Stimulated activated CD8-positive, alpha-beta memory T cell treated with anti-CD3 and anti-CD28 coated beads, Interleukin-2, amount 100 ng/mL, for 1 hour (primary cell): Measurements from ENCODE around the gene VASP.
A peak's percentile ranks its signal among the peaks of the same experiment; 100 is the strongest.

Source experiments
- DNase-seq, 2 donors: peaks; one replicate each; pipeline ENCODE4 v3.0.0-alpha.2; 2020; ENCODE audit warnings: low read depth in 2 of 2

VASP gene

DNA sequence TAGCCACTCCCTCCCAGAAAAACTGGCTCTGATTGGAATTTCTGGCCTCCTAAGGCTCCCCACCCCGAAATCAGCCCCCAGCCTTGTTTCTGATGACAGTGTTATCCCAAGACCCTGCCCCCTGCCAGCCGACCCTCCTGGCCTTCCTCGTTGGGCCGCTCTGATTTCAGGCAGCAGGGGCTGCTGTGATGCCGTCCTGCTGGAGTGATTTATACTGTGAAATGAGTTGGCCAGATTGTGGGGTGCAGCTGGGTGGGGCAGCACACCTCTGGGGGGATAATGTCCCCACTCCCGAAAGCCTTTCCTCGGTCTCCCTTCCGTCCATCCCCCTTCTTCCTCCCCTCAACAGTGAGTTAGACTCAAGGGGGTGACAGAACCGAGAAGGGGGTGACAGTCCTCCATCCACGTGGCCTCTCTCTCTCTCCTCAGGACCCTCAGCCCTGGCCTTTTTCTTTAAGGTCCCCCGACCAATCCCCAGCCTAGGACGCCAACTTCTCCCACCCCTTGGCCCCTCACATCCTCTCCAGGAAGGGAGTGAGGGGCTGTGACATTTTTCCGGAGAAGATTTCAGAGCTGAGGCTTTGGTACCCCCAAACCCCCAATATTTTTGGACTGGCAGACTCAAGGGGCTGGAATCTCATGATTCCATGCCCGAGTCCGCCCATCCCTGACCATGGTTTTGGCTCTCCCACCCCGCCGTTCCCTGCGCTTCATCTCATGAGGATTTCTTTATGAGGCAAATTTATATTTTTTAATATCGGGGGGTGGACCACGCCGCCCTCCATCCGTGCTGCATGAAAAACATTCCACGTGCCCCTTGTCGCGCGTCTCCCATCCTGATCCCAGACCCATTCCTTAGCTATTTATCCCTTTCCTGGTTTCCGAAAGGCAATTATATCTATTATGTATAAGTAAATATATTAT, 33.3 kb upstream of the VASP start:
- no peak for DNase-seq

DNA sequence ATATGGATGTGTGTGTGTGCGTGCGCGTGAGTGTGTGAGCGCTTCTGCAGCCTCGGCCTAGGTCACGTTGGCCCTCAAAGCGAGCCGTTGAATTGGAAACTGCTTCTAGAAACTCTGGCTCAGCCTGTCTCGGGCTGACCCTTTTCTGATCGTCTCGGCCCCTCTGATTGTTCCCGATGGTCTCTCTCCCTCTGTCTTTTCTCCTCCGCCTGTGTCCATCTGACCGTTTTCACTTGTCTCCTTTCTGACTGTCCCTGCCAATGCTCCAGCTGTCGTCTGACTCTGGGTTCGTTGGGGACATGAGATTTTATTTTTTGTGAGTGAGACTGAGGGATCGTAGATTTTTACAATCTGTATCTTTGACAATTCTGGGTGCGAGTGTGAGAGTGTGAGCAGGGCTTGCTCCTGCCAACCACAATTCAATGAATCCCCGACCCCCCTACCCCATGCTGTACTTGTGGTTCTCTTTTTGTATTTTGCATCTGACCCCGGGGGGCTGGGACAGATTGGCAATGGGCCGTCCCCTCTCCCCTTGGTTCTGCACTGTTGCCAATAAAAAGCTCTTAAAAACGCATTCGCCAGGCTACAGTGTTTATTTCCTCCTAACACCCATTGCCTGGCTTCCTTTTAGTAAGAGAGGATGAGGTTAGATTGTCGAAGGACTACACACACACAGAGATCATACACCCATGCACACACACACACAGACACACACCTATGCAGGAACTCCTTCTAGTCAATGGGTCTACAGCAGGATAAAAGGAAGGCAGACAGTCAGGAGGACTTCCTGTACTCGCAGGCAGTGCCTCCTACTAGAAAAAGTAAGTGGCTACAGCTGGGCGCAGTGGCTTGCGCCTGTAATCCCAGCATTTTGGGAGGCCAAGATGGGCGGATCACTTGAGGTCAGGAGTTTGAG, 32.4 kb upstream of the VASP start:
- DNase-seq: peak in 1 of 2 donors; percentile 31

DNA sequence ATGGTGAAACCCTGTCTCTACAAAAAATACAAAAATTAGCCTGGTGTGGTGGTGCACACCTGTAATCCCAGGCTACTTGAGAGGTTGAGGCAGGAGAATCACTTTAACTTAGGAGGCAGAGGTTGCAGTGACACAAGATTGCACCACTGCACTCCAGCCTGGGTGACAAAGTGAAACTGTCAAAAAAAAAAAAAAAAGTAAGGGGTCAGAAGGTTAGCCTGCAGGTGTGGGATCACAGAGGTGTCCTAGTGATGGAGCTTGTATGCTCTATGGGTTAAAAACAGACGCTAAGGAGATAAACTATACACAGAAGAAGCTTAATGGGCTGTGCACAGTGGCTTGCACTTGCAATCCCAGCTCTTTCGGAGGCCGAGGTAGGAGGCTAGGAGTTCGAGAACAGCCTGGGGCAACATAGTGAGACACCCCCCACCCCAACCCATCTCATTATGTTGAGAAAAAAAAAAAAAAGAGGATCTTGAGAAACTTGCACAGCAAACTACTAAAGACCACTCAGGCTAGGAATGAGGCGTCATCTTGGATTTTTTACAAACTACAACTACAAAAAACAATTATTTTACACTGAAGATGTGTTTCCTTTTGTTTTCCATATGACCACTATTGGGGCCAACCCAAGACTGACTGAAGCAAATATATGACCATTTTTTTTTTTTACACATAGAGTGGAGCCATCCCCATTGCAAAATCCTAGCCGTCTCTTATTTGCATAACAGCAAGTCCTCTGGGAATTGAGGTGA, 31.6 kb upstream of the VASP start:
- no peak for DNase-seq

DNA sequence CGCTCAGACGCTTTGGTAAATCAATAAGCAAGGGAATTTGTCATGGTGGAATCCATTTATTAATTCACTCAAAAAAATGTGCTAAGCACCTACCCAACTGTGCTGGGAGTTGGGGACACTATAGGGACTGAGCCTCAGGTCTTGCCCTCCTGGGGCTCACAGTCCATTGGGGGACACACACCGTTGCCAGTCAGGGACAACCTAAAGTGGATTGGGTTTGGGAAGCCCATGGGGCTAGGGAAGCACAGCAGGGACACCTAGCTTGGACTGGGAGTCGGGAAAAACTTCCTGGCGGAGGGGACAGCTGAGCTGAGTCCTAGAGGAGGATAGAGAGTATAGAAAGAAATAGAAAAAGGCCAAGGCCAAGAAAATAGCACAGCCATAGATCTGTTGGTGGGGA, 31.0 kb upstream of the VASP start:
- no peak for DNase-seq

DNA sequence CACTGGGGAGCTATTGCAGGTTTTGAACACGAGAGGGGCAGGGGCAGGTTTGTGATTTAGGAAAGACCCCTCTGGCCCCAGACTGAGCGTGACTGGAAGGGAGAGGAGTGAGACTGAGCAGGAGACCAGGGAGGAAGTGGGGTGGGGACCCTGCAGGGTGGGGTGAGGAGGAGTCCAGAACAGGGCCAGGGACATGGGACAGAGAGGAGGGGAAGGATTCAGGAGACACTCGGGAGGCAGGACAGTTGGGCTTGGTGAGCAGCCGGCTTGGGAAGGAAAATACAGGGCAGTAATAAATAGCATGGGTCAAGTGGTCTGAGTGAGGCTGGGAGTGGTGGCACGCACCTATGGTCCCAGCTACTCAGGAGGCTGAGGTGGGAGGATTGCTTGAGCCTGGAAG, 30.1 kb upstream of the VASP start:
- DNase-seq: no peak

DNA sequence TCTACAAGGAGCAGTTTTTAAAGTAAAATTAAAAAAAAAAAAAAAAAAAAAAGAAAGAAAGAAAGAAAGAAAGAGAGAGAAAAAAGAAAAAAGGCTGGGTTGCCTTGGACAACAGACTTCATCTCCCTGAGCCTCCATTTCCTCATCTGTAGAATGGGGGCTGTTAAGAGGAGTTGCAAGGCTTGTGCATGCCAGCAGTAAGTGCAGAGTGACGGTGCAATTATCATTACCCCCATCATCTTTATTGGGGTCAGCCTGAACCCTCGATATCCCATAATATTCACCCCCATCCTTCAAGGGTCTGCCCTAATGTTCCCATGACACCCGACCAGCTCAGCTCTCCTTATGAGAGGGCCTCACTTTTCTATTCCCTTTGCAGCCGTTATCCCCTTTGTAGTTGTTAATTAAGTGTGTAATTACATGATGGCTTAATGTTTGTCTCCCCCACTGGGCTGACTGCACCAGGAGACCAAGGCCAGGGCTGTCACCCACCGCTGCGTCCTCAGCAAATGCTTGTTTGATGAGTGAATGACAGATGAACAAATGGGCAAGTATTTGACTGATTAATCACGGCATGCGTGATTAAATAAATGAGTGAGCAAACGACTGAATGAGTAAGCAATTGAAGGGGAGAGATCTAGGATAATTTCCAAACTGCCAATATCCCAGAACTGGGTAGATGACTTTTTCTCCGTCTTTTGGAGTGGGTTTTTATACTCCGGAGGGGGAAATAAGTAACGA, 29.4 kb upstream of the VASP start:
- no peak for DNase-seq

DNA sequence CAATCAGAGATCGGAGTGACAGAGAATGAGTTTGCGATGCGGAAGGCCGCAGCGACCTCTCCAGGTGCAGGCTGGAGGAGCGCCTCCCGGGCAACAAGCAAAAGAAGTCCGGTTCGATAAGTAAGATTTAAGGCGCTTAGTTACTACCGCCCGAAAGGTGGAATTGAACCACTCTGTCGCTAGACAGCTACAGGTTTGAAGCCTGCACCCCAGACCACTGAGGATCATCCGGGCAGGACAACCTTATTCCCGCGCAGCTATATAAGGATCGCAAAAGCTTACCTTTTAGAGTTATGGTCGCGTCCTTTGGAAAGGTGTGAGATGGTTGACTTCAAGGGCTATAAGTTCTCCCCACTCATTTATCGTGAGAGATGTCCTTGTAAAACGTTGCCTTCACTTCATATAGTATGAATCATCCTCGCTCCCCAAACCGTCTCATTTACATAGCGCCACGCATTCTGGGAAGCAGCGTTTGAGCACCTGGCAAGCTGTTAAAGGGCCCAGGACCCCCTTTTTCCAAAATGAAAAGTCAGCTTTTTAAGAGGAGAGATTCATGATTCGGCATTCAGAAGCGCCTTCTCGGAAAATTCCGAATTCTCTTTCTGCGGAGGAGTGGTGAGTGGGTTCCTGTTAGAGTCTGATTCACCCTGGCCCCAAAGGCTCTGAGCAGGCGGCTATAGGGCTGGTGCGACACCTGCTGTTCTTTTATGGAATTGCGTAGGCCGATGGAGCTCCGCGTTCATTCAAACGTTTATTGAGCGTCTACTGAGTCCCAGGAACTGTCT, 28.6 kb upstream of the VASP start:
- DNase-seq: peak; percentile 75 to 80

DNA sequence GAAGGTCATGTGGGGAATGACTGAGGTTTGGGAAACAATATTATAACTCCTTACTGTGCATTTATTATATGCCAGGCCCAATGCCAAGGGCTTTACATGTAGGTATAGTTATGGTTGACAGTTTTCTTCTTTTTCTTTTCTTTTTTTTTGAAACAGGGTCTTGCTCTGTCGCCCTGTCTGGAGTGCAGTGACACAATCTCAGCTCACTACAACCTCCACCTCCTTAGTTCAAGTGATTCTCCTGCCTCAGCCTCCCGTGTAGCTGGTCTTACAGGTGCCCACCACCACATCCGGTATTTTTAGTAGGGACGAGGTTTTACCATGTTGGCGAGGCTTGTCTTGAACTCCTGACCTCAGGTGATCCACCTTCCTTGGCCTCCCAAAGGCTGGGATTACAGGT, 24.2 kb upstream of the VASP start:
- no peak for DNase-seq

DNA sequence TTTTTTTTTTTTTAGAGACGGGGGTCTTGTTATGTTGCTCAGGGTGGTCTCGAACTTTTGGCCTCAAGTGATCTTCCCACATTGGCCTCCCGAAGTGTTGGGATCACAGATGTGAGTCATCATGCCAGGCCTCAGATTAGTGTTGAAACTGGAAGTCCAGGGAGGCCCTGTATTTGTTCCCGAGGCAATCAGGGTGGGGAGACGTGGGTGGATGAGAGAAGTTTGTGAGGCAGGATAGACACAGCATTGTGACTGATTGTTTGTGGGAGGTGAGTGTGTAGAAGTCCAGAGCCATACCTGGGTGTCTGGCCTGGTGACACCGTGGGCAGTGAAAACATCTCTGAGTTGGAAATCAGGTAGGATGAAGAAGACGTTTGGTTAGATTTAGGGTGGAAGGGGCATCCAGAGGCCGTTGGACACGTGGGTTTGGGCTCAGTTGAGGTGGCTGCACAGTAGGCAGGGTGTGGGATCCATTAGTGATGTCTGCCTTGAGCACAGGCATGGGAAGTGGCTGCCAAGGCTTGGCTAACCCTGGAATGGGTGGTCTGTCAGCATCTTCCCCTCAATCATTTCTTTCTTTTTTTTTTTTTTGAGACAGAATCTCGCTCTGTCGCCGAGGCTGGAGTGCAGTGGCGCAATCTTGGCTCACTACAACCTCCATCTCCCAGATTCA, 22.9 kb upstream of the VASP start:
- no peak for DNase-seq

DNA sequence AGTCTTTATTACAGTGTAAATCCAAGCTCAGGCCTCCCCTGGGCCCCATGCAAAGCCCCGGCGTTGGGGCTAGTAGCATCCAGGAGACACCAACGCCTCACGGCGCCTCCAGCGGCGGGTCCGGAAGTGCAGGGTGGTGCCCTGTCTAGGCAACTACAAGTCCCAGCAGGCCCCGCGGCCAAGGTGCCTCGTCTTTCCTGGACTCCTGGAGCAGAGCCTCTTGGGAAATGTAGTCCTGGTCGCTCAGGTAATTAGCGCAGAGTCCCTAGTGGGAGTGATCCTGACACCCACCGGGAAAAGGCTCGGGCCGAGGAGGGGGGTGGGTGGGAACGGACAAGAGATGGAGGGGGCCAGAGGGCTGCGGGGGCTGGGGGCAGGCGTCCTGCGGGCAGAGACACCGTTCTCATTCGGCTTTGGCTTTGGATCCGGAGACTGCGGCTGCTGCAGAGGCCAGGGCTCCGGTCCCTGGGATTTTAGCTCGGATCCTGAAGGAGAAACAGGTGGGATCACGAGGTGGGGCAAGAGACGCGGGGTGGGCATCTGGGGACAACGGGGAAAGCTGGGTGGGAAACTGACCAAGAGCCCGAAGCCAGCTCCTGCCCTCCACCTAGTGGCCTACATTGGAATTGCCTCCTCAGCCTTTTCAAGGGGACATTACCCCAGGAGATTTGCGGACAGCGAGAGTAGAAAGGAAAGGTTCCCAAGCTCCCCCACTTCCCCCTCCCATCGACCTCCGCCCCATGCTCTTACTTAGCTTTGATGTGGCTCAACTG, 21.8 kb upstream of the VASP start:
- peak; percentile 90 to 96 for DNase-seq

DNA sequence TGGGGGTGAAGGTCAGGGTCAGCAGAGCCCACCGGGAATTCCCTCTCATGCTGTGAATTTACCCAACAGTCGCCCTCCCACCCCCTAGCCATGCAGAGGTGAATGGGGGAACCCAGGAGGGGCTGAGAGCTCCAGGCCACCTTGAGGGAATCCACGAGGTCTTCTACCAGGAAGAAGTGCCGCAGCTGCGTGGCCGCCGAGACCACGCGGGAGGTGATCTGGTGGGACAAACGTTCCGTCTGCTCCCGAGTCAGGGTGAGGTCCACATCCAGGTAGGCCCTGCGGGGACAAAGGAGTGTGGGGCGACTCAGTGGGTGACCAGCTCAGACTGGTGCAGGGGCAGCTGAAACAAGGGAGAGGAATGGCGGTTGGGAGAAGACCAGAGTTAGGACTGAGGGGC, 18.6 kb upstream of the VASP start:
- DNase-seq: no peak

DNA sequence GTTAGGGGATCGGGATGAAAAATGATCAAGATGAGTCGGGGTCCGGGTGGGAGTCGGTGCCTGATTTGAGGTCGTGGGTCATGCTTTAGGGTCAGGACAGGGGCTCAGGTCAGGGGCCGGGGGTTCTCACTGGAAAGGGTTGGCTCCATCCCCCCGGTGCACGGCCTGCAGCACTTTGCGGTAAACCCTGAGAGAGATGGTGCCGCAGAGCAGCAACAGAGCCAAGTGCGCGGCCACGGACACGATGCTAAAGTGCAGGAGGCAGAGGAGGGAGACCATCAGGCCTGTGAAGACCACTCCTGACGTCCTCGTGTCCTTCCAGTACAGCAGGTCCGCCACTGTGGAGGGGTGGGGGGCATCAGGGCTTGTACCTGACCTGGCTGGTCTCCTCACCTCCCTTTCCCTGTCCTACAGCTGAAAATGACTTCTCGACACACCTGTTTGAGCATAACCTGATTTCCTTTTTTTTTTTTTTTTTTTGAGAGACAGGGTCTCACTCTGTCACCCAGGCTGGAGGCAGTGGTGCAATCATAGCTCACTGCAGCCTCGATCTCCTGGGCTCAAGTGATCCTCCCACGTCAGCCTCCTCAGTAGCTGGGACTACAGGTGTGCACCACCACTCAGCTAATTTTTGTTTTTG, 17.9 kb upstream of the VASP start:
- no peak for DNase-seq

DNA sequence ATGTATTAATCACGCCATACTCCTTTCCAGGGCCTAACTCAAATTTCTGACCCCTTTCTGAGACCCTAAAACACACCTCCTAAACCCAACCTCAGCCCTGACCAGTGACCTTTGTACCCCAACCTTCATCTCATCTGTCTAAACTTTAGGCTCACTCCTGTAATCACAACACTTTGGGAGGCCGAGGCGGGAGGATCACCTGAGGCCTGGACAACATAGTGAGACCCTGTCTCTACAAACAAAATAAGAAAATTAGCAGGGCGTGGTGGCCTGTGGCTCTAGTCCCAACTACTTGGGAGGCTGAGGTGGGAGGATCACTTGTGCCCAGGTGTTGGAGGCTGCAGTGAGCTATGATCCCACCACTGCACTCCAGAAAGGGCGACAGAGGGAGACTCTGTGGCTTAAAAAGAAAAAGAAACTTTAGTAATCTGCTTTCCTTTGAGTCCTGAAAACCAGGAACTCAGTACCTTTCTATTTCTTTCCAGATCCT, 15.1 kb upstream of the VASP start:
- DNase-seq: no peak

DNA sequence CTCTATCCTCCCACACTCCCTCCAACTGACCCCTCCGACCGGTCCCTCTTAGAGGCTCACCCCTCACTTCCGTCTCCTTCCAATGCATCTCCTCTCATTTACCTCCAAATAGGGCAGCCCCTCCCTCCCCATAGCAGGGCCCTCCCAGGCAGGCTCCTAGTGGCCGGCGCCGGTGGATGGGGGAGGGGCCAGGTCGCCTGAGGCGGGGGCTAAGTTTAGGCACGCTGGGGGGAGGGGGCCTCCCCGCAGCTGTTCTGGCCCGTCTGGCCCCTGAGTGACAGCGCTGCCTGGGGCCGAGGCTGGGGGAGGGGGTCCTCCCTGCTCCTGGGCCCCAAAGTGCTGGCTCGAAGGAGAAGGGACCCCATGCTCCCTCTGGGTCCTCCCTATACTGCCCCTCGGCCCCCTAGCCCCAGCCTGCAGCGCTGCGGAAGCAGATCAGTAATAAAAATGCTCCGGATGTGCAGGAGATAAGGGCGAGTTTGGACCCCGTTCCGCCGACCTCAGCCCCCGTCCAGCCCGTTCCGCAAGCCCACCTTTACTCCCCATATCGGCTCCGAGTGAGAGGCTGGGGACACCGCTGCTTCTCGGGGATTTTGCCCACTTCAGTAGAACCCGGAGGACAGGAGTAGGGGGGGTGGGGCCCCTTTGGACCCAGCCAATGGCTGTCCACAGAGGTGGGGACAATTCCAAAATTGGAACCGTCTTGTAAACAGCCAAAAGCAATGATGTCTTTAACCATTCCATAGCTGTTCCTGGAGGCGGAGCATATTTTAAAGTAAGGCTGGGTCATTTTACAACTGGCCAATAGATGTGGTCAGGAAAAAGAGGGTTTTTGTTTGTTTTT, 14.4 kb upstream of the VASP start:
- no peak for DNase-seq

DNA sequence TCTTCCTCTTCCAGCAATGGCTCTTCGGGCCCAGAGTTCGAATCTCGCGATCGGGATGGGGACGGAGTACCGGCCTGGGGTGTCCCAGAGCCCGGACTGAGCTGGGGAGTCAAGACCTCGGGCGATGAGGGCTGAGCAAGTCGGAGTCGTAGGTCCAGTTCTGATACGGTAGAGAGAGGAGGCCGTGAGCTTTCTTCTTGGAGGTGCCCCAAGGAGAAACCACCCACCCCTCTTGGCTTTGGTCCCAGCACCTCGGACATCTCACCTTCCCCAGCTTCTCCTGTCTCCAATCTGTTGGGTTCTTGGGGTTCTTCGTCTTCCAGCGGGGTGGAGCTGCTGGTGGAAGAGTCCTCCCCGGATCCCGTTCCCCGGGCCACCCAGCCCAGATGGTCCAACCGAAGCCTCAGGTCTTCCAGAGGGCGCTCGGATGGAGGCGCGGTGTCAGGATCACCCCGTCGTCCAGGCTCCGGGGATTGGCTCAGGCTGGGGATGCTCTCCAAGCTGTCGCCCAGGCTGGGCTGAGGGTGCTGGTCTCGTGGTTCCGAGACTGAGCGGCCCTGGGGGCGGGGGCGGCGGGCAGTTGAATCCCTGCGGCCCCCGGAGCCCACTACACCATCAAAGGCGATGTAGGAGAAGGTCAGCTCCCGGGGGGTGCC, 12.9 kb upstream of the VASP start:
- DNase-seq: no peak

DNA sequence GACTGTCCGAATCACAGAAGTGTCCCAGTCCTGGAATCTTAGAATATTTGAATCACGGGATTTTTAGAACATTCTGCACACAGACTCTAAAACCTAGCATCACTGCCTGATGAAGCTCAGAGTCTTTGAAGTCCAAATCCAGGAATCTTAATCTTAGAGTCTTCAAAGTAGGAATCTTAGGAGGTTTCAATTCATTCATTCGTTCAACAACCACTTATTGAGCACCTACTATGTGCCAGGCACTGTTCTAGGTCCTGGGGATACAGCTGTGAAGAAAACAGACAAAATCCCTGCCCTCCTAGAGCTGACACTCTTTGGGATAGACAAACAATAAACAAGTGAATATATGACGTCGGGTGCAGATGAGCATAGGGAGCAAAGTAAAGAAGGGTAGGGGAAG, 12.1 kb upstream of the VASP start:
- no peak for DNase-seq

DNA sequence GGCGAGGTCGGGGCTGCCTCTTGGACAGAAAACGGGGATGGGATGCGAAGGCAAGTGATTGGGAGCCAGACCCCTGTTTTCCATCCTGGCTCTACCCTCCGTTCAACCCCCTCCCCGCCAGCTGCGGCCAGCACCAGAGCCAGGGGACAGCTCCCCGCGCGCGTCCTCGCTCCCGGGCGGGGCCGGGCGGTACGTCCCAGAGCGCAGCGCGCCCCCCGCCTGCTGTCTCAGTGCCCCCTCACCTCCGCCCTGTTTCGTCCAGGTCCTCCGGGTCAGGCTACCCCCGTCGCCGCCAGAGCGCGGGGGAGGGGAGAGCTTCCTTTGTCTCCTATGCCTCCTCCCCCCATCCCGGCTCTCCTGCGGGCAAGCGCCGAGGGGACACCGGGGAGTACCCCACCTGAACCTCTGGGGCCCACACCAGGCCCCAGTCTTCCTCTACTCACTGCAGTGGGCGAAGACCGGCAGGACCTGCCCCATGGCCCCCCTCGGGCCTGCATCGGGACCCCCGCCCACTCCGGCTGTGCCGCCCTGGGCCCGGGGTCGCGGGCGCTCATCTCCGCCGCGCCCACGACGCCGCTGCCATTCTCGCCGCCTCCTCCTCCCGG, 10.8 kb upstream of the VASP start:
- DNase-seq: no peak
